ENCODE data around the gene PIEZO2.

DNA sequence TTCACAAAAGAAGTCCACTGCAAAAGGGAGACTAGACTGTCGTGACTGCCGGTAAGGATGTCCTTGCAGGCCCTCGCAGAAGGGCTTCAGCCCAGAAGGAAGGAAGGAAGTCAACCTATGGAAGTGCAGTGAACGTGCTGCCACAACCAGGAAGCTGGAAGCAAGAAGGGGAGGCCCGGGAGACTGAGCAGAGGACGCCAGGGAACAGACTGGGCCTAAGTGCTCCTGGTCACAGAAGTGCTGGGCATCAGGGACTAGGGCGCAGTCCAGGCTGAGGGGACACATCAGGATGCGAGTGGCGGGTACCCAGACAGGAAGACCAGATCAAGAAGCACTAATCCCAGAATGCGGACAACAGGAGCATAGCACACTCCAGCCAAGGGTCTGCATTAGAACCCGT is 78.8 kb downstream of the PIEZO2 start:
- TF ChIP-seq, protein P1, sequence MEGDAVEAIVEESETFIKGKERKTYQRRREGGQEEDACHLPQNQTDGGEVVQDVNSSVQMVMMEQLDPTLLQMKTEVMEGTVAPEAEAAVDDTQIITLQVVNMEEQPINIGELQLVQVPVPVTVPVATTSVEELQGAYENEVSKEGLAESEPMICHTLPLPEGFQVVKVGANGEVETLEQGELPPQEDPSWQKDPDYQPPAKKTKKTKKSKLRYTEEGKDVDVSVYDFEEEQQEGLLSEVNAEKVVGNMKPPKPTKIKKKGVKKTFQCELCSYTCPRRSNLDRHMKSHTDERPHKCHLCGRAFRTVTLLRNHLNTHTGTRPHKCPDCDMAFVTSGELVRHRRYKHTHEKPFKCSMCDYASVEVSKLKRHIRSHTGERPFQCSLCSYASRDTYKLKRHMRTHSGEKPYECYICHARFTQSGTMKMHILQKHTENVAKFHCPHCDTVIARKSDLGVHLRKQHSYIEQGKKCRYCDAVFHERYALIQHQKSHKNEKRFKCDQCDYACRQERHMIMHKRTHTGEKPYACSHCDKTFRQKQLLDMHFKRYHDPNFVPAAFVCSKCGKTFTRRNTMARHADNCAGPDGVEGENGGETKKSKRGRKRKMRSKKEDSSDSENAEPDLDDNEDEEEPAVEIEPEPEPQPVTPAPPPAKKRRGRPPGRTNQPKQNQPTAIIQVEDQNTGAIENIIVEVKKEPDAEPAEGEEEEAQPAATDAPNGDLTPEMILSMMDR (optimal IDR thresholded peaks at IDR 0.05 in 1 of 3, IDR thresholded peaks at IDR 0.05 in 1 of 3, conservative IDR thresholded peaks at IDR 0.05 in 1 of 3; ENCODE audit: extremely low read depth in 1 of 3, insufficient read depth in 2 of 3, low read length in 3 of 3), result no peak
- TF ChIP-seq EZH2 (IDR thresholded peaks at IDR 0.05; ENCODE audit: low read length), result no peak

Measured in keratinocyte (primary cell).